ENCODE measurements around the gene TGFBR3.

The TGFBR3 gene

DNA sequence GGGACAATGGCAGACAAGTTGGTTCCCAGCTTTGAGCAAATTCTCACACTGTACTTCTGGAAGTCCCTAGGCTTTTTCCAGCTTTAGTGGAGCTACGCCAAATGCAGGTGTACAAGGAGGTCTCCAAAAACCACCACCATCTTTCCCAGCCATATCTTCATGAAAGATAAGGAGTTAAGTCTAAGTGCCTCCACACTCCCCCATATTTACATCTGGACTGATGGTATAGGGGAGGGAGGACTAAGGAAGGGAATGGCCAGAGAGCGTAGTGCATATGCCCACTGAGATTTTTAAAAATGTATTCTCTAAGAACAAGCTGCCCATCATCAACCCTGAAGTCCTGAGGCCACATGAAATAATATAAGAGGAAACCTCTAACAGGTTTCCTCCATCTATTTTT, 161.3 kb downstream of the TGFBR3 start:
- ChIA-PET POLR2A (no interaction called here), CTCF (no interaction called here)
- Histone ChIP-seq H3K36me3 (ENCODE audit: control insufficient read depth in 2 of 2, insufficient read depth in 1 of 2, low read length in 2 of 2) (peaks cover 0 to 23% of the 10 kb centered on the region in 2 experiments; a peak in 1 of 3 replicates), H3K27ac (ENCODE audit: extremely low read depth, low read depth, low read length) (no peak overlapping the region), H3K4me1 (ENCODE audit: control insufficient read depth, insufficient read depth, low read length) (no peaks in the 10 kb centered on the region), H3K9me3 (ENCODE audit: control insufficient read depth, insufficient read depth, low read depth, low read length) (no peaks in the 10 kb centered on the region), H3K4me3 (ENCODE audit: low read depth, low read length) (no peak overlapping the region)
- no peak for TF ChIP-seq BCL11A (tag by site-specific recombination; IDR thresholded peaks at IDR 0.05; ENCODE audit: low read depth)
- no peak for TF ChIP-seq ZNF624 (tag by site-specific recombination; IDR thresholded peaks at IDR 0.05)
- no peak for TF ChIP-seq GLI2 (tag by site-specific recombination; IDR thresholded peaks at IDR 0.05; ENCODE audit: borderline replicate concordance, low read depth)
- no peak for TF ChIP-seq ZNF350 (tag by site-specific recombination; IDR thresholded peaks at IDR 0.05)
- TF ChIP-seq ZNF555 (tag by site-specific recombination; conservative IDR thresholded peaks at IDR 0.05) = no peak
- TF ChIP-seq, protein P1, sequence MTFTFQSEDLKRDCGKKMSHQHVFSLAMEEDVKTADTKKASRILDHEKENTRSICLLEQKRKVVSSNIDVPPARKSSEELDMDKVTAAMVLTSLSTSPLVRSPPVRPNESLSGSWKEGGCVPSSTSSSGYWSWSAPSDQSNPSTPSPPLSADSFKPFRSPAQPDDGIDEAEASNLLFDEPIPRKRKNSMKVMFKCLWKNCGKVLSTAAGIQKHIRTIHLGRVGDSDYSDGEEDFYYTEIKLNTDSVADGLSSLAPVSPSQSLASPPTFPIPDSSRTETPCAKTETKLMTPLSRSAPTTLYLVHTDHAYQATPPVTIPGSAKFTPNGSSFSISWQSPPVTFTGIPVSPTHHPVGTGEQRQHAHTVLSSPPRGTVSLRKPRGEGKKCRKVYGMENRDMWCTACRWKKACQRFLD (tag by site-specific recombination; IDR thresholded peaks at IDR 0.05) = no peak
- TF ChIP-seq, protein P2, sequence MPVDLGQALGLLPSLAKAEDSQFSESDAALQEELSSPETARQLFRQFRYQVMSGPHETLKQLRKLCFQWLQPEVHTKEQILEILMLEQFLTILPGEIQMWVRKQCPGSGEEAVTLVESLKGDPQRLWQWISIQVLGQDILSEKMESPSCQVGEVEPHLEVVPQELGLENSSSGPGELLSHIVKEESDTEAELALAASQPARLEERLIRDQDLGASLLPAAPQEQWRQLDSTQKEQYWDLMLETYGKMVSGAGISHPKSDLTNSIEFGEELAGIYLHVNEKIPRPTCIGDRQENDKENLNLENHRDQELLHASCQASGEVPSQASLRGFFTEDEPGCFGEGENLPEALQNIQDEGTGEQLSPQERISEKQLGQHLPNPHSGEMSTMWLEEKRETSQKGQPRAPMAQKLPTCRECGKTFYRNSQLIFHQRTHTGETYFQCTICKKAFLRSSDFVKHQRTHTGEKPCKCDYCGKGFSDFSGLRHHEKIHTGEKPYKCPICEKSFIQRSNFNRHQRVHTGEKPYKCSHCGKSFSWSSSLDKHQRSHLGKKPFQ (tag by site-specific recombination; IDR thresholded peaks at IDR 0.05) = no peak
- no peak for TF ChIP-seq KLF1 (tag by site-specific recombination; IDR thresholded peaks at IDR 0.05)
- TF ChIP-seq, protein P3, sequence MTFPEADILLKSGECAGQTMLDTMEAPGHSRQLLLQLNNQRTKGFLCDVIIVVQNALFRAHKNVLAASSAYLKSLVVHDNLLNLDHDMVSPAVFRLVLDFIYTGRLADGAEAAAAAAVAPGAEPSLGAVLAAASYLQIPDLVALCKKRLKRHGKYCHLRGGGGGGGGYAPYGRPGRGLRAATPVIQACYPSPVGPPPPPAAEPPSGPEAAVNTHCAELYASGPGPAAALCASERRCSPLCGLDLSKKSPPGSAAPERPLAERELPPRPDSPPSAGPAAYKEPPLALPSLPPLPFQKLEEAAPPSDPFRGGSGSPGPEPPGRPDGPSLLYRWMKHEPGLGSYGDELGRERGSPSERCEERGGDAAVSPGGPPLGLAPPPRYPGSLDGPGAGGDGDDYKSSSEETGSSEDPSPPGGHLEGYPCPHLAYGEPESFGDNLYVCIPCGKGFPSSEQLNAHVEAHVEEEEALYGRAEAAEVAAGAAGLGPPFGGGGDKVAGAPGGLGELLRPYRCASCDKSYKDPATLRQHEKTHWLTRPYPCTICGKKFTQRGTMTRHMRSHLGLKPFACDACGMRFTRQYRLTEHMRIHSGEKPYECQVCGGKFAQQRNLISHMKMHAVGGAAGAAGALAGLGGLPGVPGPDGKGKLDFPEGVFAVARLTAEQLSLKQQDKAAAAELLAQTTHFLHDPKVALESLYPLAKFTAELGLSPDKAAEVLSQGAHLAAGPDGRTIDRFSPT (tag by site-specific recombination; IDR thresholded peaks at IDR 0.05) = no peak
- TF ChIP-seq ZNF248 (tag by site-specific recombination; IDR thresholded peaks at IDR 0.05) = no peak
- TF ChIP-seq, protein P4, sequence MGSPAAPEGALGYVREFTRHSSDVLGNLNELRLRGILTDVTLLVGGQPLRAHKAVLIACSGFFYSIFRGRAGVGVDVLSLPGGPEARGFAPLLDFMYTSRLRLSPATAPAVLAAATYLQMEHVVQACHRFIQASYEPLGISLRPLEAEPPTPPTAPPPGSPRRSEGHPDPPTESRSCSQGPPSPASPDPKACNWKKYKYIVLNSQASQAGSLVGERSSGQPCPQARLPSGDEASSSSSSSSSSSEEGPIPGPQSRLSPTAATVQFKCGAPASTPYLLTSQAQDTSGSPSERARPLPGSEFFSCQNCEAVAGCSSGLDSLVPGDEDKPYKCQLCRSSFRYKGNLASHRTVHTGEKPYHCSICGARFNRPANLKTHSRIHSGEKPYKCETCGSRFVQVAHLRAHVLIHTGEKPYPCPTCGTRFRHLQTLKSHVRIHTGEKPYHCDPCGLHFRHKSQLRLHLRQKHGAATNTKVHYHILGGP (tag by site-specific recombination; IDR thresholded peaks at IDR 0.05) = no peak
- TF ChIP-seq ZNF416 (tag by site-specific recombination; IDR thresholded peaks at IDR 0.05) = no peak
- no peak for TF ChIP-seq ZNF777 (tag by site-specific recombination; IDR thresholded peaks at IDR 0.05; ENCODE audit: borderline replicate concordance)
- TF ChIP-seq SP2 (tag by site-specific recombination; IDR thresholded peaks at IDR 0.05) = no peak
- TF ChIP-seq, protein P5, sequence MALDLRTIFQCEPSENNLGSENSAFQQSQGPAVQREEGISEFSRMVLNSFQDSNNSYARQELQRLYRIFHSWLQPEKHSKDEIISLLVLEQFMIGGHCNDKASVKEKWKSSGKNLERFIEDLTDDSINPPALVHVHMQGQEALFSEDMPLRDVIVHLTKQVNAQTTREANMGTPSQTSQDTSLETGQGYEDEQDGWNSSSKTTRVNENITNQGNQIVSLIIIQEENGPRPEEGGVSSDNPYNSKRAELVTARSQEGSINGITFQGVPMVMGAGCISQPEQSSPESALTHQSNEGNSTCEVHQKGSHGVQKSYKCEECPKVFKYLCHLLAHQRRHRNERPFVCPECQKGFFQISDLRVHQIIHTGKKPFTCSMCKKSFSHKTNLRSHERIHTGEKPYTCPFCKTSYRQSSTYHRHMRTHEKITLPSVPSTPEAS (tag by site-specific recombination; IDR thresholded peaks at IDR 0.05) = no peak
- TF ChIP-seq MZF1 (tag by site-specific recombination; IDR thresholded peaks at IDR 0.05; ENCODE audit: borderline replicate concordance) = no peak
- no peak for TF ChIP-seq ZFP3 (tag by site-specific recombination; IDR thresholded peaks at IDR 0.05; ENCODE audit: low read depth)
- TF ChIP-seq OSR2 (tag by site-specific recombination; IDR thresholded peaks at IDR 0.05) = no peak
- TF ChIP-seq, protein P6, sequence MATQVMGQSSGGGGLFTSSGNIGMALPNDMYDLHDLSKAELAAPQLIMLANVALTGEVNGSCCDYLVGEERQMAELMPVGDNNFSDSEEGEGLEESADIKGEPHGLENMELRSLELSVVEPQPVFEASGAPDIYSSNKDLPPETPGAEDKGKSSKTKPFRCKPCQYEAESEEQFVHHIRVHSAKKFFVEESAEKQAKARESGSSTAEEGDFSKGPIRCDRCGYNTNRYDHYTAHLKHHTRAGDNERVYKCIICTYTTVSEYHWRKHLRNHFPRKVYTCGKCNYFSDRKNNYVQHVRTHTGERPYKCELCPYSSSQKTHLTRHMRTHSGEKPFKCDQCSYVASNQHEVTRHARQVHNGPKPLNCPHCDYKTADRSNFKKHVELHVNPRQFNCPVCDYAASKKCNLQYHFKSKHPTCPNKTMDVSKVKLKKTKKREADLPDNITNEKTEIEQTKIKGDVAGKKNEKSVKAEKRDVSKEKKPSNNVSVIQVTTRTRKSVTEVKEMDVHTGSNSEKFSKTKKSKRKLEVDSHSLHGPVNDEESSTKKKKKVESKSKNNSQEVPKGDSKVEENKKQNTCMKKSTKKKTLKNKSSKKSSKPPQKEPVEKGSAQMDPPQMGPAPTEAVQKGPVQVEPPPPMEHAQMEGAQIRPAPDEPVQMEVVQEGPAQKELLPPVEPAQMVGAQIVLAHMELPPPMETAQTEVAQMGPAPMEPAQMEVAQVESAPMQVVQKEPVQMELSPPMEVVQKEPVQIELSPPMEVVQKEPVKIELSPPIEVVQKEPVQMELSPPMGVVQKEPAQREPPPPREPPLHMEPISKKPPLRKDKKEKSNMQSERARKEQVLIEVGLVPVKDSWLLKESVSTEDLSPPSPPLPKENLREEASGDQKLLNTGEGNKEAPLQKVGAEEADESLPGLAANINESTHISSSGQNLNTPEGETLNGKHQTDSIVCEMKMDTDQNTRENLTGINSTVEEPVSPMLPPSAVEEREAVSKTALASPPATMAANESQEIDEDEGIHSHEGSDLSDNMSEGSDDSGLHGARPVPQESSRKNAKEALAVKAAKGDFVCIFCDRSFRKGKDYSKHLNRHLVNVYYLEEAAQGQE (tag by site-specific recombination; IDR thresholded peaks at IDR 0.05) = no peak
